Measurements from ENCODE around the gene PHF12.

GRCh38 chr17:28929787-28930186 is 21.5 kb downstream of the PHF12 start:
- TF ChIP-seq, protein P1, sequence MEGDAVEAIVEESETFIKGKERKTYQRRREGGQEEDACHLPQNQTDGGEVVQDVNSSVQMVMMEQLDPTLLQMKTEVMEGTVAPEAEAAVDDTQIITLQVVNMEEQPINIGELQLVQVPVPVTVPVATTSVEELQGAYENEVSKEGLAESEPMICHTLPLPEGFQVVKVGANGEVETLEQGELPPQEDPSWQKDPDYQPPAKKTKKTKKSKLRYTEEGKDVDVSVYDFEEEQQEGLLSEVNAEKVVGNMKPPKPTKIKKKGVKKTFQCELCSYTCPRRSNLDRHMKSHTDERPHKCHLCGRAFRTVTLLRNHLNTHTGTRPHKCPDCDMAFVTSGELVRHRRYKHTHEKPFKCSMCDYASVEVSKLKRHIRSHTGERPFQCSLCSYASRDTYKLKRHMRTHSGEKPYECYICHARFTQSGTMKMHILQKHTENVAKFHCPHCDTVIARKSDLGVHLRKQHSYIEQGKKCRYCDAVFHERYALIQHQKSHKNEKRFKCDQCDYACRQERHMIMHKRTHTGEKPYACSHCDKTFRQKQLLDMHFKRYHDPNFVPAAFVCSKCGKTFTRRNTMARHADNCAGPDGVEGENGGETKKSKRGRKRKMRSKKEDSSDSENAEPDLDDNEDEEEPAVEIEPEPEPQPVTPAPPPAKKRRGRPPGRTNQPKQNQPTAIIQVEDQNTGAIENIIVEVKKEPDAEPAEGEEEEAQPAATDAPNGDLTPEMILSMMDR (IDR thresholded peaks at IDR 0.05) = no peak
- no peak for TF ChIP-seq EP300 (IDR thresholded peaks at IDR 0.05)
- TF ChIP-seq POLR2A (IDR thresholded peaks at IDR 0.05) = no peak
- no peak for TF ChIP-seq POLR2AphosphoS5 (IDR thresholded peaks at IDR 0.05)
